ENCODE data around the gene A4GALT.

DNA sequence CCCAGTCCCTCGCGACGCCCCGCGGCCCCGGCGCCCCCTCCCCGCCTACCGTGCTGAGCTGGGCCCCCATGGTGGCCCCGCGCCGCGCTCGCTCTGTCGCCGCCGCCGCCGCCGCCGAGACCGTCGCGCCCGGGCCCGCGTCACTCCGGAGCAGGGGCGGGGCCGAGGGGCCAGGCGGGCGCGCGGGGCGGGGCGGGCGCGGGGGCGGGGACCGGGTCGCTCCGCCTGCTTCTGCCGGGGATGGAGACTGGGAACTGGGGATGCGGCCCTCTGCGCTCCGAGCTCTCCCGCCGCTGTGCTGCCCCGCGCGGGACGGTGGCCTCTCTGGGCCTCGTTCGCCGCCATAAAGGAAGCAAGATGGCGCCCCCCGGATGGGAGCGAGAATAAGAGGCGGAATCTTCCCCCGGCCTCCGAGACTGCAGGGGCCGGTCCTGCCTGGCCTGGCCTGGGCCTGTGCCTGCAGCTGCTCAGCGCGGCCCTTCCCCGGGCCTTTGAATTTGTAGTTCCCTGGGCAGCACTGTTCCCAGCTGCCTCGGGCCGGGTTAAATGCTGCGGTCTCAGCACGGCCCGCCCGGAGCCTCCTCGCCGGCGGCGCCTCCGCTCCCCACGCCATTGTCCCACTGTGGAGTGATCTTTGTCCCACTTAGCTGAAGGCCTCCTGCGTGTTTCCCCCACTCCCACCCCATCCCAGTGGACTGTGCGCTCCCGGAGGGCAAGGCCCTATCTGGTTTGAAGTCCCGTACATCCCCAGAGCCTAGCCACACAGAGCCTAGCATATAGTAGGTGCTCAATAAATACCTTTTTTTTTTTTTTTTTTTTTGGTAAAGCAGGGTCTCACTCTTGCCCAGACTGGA lies 71.2 kb downstream of the A4GALT start, which contains the start of gene CYB5R3:
- TF ChIP-seq HDAC6 (IDR thresholded peaks at IDR 0.05; ENCODE audit: unreplicated experiment) (no peak), EZH2 (IDR thresholded peaks at IDR 0.05; ENCODE audit: borderline replicate concordance, control insufficient read depth, low read depth, low read length) (no peak), YY1 (IDR thresholded peaks at IDR 0.05; ENCODE audit: low read depth, low read length) (peak; percentile 97)
- TF ChIP-seq, protein P1, sequence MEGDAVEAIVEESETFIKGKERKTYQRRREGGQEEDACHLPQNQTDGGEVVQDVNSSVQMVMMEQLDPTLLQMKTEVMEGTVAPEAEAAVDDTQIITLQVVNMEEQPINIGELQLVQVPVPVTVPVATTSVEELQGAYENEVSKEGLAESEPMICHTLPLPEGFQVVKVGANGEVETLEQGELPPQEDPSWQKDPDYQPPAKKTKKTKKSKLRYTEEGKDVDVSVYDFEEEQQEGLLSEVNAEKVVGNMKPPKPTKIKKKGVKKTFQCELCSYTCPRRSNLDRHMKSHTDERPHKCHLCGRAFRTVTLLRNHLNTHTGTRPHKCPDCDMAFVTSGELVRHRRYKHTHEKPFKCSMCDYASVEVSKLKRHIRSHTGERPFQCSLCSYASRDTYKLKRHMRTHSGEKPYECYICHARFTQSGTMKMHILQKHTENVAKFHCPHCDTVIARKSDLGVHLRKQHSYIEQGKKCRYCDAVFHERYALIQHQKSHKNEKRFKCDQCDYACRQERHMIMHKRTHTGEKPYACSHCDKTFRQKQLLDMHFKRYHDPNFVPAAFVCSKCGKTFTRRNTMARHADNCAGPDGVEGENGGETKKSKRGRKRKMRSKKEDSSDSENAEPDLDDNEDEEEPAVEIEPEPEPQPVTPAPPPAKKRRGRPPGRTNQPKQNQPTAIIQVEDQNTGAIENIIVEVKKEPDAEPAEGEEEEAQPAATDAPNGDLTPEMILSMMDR (IDR thresholded peaks at IDR 0.05 in 2 of 3, conservative IDR thresholded peaks at IDR 0.05 in 1 of 3; ENCODE audit: control insufficient read depth in 2 of 3, extremely low read depth in 1 of 3, insufficient read depth in 1 of 3, low read depth in 3 of 3, low read length in 3 of 3), result no peak
